HL-60/S4 (cell line): ENCODE results near the gene TSPAN11.

Experiments used
- in situ Hi-C: fragments of 300-500 bp; cut with MboI; formaldehyde crosslinking; loops from 2 replicates; pipeline ENCODE4 v1.14.3; 2022; ENCODE audit warnings: low sequenced_read_pairs

Gene TSPAN11

DNA sequence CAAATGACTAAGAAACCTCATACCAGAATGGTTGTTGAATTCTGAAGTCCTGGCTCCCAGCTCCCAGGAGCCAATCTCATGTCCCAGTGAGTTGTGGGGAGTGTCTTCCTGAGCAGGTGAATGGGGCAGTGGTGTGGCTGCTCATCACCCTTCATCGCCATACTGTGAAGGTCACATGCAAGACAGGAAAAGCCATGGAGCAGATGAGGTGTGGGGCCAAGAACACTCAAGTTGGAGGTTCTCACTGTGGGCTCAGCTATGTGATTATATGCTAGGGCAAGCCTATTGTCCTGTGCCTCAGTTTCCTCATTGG is 16.6 kb upstream of the TSPAN11 start:
- in situ Hi-C loops = no loop called here

DNA sequence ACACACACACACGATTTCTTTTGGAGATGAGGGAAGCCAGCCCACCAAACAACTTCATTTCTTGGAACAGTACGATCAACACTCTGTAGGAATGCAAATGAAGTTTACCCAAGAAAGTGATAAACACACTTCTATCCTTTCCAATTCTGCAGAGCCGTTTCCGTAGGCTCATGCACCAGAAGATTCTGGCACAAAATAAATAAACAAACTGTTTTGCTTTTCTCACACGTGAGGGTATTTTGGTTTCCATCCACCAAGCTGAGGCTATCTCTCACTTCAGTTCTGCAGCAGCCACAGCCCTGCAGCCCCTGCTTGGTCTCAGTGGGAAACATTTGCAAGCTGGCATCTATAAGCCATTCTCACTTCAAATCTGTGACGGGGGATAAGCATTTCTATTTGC is 15.3 kb upstream of the TSPAN11 start:
- in situ Hi-C loops = no loop called here

DNA sequence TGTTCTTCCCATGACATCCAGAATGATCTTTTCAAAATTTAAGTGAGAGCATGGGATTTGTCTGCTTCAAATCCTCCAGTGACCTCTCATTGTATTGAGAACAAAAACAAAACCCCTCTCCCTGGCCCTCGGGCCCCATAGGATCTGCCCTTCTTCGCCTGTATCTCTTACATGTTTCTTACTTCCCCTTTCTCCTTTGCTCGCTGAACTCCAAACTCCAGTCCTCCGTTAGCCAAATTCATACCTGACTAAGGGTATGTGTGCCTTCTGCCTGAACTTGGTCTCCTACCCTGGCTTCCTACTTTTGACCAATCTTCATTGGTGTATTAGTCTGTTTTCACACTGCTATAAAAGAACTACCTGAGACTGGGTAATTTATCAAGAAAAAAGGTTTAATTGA is 13.2 kb upstream of the TSPAN11 start:
- in situ Hi-C loops = no loop called here

- in situ Hi-C loops = no loop called here
These were observed 11.5 kb upstream of the TSPAN11 start for GRCh38 chr12:30914986-30915591.

- in situ Hi-C loops = no loop called here
These were observed 3.5 kb upstream of the TSPAN11 start for GRCh38 chr12:30923057-30923456.

GRCh38 chr12:30925607-30926242 is 823 bp upstream of the TSPAN11 start:
- in situ Hi-C loops = no loop called here

- in situ Hi-C loops = no loop called here
These were observed 669 bp downstream of the TSPAN11 start for GRCh38 chr12:30927222-30927611.

- in situ Hi-C loops = no loop called here
These were observed 2.1 kb downstream of the TSPAN11 start for GRCh38 chr12:30928356-30929244.

GRCh38 chr12:30930238-30930637 is 3.7 kb downstream of the TSPAN11 start:
- in situ Hi-C loops = no loop called here

DNA sequence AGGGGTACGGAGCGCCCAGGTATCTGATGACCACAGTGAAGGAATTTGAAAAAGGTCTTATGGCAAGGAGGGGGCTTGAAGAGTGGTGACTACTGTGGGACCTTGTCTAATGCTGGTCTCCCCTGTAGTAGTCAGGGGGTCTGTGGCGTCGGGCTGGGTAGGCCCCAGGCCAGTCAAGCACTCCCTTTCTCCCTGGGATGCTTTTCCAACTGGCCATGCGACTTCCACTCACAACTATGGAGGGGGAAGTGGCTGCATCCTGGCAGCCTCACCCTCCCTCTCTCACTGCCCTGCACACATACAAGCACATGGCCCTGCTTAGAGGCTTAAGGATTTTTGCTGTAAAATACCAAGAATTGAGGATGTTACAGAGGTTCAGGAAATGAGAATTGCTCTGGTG is 4.1 kb downstream of the TSPAN11 start:
- in situ Hi-C loops = no loop called here

DNA sequence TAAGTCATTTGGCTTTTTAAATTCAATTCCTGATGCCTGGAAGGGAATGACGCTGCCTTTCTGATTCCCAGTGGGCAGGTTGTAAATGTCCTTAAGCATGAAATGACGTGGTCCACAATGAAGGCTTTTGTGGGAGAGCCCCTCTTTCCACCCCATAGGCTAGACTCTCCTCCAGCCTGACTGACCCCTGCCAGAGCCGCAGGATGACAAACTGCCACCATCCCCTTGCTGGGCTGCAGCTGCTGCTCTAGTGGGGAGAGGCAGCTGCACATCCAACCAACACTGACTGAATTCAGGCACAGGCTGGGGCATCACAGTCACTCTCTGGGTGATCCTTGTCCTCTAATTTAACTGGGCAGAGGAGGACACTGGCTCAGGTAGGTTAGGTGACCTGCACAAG is 6.3 kb downstream of the TSPAN11 start:
- in situ Hi-C loops = no loop called here

GRCh38 chr12:30934811-30935210 is 8.3 kb downstream of the TSPAN11 start:
- in situ Hi-C loops = no loop called here

- in situ Hi-C loops = no loop called here
These were observed 9.5 kb downstream of the TSPAN11 start for GRCh38 chr12:30936036-30936435.

- in situ Hi-C loops = no loop called here
These were observed 12.7 kb downstream of the TSPAN11 start for GRCh38 chr12:30939234-30939633.

- in situ Hi-C loops = no loop called here
These were observed 15.9 kb downstream of the TSPAN11 start for GRCh38 chr12:30942486-30942885.

GRCh38 chr12:30942936-30943335 is 16.4 kb downstream of the TSPAN11 start:
- in situ Hi-C loops = no loop called here

DNA sequence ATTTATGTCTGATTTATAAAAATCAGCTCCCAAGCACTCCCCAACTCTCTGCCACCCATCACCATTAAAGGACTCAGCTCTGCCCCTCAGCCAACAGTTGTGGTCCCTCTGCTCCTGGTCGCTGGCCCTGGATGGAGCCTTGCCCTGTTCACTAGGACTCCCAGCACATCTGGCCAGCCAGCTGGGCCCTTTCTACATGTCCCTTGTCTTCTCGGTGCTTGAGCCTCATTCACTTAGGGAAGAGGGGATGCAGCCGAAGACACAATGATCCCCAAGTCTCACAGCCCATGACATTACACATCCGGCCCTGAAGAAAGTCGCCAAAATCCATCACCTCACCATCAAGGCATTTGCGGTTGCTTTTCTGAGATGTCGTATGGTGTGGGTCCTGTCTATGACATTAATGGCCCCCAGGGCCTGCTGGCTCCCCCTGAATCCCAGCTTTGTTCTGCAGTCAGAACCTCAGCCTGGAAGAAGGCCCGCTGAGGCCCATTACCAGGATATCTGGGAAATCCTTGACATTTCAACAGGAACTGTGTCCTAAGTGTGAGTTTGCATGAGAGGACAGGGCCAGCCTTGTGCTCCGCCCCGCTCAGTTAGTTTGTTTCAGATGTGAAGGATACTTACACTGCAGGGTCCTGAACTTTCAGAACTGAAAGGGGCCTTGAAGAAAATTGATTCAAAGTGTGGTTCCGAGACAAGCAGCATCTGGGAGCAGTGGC is 19.1 kb downstream of the TSPAN11 start:
- in situ Hi-C loops = no loop called here

- in situ Hi-C loops = no loop called here
These were observed 25.5 kb downstream of the TSPAN11 start for GRCh38 chr12:30952015-30952414.

DNA sequence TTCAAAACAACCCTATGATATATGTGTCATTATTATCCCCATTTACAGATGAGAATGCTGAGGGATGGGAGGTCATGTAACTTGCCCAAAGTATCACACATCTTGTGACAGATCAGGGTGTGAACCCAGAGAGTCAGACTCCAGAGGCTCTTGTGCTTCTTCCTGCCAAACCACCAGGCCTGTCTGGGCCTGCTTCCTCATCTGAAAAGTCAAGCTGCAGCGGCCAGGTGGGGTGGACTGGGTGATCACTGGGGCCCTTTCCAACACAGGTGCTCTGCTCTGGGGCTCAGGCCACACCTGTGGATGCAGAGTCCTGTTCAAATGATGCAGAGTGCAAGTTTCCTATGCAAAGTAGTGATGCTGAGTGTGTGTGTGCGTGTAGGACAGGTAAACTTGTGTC is 26.7 kb downstream of the TSPAN11 start:
- in situ Hi-C loops = no loop called here

GRCh38 chr12:30953951-30954751 is 27.6 kb downstream of the TSPAN11 start:
- in situ Hi-C loops = no loop called here

GRCh38 chr12:30955214-30955613 is 28.7 kb downstream of the TSPAN11 start:
- in situ Hi-C loops = no loop called here
